ENCODE data around the gene COMMD7.

Gene COMMD7

GRCh38 chr20:32675223-32675975 lies 67.9 kb downstream of the COMMD7 start:
- TF ChIP-seq CTCF (IDR thresholded peaks at IDR 0.05; ENCODE audit: low read depth, low read length), result no peak
- no peak overlapping the region for H3K4me3 ChIP-seq (ENCODE audit: low read depth, low read length)

- H3K4me3 ChIP-seq (ENCODE audit: low read depth, low read length), result no peak overlapping the region
- TF ChIP-seq CTCF (IDR thresholded peaks at IDR 0.05; ENCODE audit: low read depth, low read length), result peak; percentile 87
Measured at GRCh38 chr20:32674362-32674789, 68.9 kb downstream of the COMMD7 start.

DNA sequence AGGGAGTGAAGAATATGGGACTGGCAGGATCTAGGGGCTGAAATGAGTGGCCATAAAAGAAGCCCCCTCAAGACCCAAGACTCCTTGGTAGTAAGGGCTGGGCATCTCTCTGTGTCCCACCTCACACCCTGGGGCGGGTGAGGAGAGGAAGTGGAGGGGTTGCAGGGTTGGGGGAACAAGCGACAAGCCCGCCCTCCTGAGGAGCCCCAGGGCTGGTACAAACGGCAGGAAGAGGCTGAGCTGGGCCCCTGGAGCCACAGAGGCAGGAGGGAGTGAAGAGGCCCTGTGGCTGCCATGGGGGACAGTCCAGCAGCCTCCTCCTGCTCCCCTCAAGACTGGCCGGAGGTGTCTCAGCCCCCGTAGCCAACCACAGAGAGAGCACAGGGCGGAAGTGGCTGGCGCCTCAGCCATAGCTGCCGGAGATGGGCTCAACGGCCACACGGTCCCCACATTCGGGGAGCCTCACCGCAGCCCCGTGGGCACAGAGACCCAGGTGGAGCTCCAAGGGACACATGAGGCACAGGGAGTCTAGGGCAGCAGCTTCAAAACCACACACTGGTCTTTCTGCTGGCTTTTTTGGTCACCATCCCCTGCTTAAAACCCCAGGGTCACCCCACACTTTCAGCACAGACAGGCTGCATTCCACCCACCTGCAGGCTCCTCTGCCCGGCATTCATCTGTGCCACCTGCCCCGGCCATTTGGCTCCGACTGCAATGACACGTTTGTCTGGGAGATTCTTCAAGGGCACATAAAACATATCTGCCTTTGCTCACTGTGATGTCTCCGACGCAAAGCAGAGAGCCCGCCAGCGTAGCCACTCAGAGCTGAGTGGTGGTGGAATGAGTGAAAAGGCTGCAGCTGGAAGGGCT lies 70.0 kb downstream of the COMMD7 start:
- no peak overlapping the region for H3K4me3 ChIP-seq (ENCODE audit: low read depth, low read length)
- no peak for TF ChIP-seq CTCF (IDR thresholded peaks at IDR 0.05; ENCODE audit: low read depth, low read length)

GRCh38 chr20:32672394-32672981 lies 70.8 kb downstream of the COMMD7 start:
- no peak for TF ChIP-seq CTCF (IDR thresholded peaks at IDR 0.05; ENCODE audit: low read depth, low read length)

DNA sequence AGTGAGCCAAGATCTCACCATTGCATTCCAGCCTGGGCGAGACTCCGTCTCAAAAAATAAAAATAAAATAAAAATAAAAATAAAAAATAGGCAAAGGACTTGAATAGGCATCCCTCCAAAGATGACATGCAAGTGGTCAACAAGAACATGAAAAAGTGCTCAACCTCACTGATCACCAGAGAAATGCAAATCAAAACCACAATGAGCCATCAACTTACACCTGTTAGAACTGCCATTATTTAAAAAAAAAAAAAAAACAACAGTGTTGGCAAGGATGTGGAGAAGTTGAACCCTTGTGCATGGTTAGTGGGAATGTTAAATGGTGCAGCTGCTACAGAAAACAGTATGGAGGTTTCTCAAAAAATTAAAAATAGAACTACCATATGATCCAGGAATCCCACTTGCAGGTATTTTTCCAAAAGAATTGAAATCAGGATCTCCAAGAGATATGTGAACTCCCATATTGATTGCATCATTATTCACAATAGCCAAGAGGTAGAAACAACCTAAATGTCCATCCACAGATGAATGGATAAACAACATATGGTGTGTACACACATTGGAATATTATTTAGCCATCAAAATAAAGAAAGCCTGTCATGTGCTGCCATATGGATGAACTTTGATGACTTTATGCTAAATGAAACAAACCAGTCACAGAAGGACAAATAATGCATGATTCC lies 72.4 kb downstream of the COMMD7 start:
- no peak overlapping the region for H3K4me3 ChIP-seq (ENCODE audit: low read depth, low read length)
- TF ChIP-seq CTCF (IDR thresholded peaks at IDR 0.05; ENCODE audit: low read depth, low read length), result no peak

More at GRCh38 chr20:32672394-32672981, 70.8 kb downstream of the COMMD7 start:
- no peak overlapping the region for H3K4me3 ChIP-seq (ENCODE audit: low read depth, low read length)

DNA sequence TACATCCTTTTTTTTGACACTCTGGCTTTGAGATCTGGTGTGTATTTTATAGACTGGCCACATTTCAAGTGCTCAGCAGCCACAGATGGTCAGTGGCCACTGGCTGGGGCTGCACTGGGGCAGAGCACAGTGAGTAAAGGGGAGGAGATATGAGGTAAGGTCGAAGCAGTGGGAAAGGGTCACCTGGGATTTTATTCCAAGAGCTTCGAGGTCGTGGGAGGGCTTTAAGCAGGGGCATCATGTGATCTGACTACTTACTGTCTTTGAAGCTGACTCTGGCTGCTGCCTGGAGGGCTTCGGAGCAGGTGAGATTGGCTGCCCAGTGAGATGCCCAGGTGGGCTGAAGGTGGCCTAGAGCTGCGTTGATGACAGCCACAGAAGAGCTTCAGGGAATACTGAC lies 76.2 kb downstream of the COMMD7 start:
- no peak overlapping the region for H3K4me3 ChIP-seq (ENCODE audit: low read depth, low read length)
- TF ChIP-seq CTCF (IDR thresholded peaks at IDR 0.05; ENCODE audit: low read depth, low read length), result no peak

Data from WI38 (cell line).